A549 treated with AZD2906 at 1 μM for 4 hours (cell line): ENCODE results near the gene ALDH18A1. TPM values are rescaled to one million over a fixed set of nuclear protein-coding genes. Genes with fewer than 3 reads are reported as not detected.

Source experiments
- total RNA-seq: library from RNA; stranded (reverse); fragments of 200-300 nt; extraction: Qiagen RNA extraction; gene quantifications from 5 replicates; pipeline ENCODE4 v1.2.3, GENCODE V29; 2022

The ALDH18A1 gene
- total RNA-seq: 43.4 to 52.0 TPM (median 45.7 TPM) in 5 replicates

DNA sequence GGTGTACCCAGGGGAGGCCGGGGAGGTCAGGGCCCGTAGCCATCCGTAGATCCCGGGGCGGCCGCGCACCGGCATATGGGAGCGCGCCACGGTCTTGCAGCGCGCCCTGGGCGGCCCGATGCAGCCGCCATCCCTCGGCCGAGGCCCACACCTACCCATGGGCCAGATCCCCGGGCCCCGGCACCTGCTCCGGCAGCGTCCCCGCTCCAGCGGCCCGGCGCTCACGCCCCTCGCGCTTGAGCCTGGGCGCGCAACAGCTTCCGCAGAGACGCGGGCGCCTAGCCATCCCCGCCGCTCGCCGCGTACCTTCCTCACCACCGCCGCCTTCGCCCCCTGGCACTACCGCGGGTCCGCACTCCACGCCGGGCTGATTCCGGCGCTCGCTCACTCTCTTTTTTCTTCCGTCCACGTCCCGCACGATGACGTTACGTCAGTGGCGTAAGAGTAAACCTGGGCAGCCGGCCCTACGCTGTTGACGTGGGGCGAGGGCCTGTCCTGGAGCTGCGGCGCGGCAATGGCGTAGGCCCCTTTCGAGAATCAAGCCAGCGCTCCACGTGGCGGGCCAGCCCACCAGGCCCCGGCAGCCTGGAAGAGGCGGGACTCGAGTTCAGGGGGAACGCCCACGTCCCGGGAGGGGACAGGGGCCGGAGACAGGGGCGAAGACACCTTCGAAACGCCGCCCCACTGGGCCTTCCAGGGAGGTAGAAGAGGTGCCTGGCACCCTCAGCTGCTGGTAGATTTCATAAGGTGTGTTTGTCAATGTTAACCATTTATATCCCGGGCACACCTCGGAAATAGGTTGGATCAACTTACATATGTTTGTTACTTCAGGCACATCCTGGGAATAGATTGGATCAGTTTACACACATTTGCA, at the start of gene ALDH18A1:
TSS of gene ALDH18A1 (minus strand) at position 421 of the 874 bp plus-strand sequence. CDS start 3,334 bp downstream, outside the sequence.

DNA sequence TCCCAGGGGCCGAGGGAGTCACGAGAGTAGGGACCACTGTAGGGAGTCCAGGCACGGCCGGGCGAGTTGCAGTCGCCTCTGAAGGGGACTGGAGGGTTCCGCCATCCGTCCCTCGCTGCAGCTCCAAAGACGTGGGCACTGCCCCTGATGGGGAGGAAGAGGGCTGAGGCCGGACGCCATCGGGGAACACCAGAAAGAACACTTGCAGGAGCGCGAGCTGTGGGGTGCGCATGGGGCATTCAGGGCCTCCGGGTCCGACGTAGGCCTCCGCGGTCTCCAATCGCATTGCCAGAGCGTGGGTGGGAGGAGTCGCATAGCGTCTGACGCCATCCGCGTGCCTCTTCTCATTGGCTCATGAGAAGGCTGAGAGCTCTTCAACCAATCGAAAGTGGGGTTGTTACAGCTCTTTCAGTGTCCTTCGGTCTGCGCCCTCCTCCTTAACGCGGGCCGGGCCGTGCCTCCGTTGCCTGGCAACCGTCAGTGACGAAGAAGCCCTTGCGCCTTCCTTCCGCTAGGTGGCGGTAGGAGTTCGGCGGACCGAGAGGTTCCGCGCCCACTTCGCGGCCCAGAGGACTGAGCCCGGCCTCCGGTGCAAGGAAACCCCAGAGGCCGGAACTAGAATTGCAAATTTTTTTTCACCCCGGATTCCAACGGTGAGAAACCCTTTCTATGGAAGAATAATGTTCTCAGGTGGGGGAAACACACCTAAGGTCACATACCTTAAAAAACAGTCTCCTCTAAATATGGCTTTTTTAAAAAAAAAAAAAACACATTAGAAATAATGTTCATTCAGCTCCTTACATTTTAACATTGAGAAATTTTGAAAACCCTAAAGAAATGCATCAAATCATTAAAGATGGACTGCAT, 37.4 kb upstream of the ALDH18A1 start, which contains the start of gene TCTN3:
TSS of gene TCTN3 (minus strand) at position 260 of the 867 bp plus-strand sequence. CDS start at position 232, 28 bp downstream.

DNA sequence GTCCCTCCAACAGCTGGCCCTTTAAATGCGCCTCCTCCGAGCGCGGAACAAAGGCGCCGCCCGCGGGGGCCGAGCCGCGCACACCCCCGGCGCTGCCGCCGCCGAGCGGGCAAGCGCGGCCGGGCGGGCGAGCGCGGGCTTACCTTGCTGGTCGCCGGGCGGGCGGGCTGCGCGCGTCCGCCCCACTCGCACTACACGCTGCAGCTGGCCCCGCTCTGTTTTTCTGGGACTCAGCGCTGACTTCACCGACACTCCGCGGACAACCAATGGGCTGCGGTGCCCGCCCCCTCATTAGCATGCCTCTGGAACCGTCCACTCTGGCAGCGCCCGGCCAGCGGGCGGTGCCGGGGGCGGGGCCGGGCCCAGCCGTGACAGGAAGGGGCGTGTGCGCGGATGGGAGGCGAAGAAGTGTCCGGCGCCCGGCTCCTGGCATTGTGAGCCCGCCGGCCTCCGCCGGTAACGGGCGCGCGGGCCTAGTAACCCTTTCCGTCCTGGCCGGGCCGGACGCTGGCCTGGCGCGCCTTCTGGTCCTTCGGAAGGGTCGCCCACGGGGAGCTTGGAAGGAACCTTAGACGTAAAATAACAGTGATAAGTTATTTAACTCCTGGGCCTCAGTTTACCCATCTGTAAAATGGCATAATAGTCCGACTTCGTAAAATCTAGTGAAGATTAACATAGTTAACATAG, 95.2 kb downstream of the ALDH18A1 start, which contains the start of gene SORBS1:
TSS of gene SORBS1 (minus strand) at position 195 of the 687 bp plus-strand sequence. CDS start 120,236 bp downstream, outside the sequence.

Other genes starting within 250 kb of the ALDH18A1 start
- 0.45 to 0.68 TPM (median 0.49 TPM) in 5 replicates for gene SORBS1, start 95.3 kb downstream of the ALDH18A1 start, total RNA-seq
- gene TCTN3, start 37.2 kb upstream of the ALDH18A1 start, total RNA-seq: 39.1 to 43.7 TPM (median 42.0 TPM) in 5 replicates
- gene ENTPD1, start 99.5 kb upstream of the ALDH18A1 start, total RNA-seq: 0.02 to 0.09 TPM (median 0.07 TPM) in 3 of 5 replicates, not detected in the others